H1 (cell line): Measurements from ENCODE around the gene RRP1. TPM values are rescaled to one million over a fixed set of nuclear protein-coding genes. Genes with fewer than 3 reads are reported as not detected.

Experiments used
- ATF2 ChIP-seq: IDR thresholded peaks from 2 replicates; pipeline ENCODE4 v1.6.1; 2012; ENCODE audit warnings: low read length, inconsistent platforms
- CHD7 ChIP-seq: fragments of 300-600 bp; sonication (generic); IDR thresholded peaks from 2 replicates; pipeline ENCODE4 v1.7.1; 2012; ENCODE audit warnings: low read length, moderate library complexity, mild to moderate bottlenecking, inconsistent platforms; ENCODE audit not compliant: insufficient replicate concordance
- GTF2F1 ChIP-seq: IDR thresholded peaks from 2 replicates; pipeline ENCODE4 v1.6.1; 2012; ENCODE audit warnings: low read depth, low read length, improper control_type of control experiment, borderline replicate concordance
- PHF8 ChIP-seq: fragments of 200-600 bp; sonication (generic); conservative IDR thresholded peaks from 2 replicates; pipeline ENCODE4 v1.7.1; 2012; ENCODE audit warnings: low read depth, mild to moderate bottlenecking, inconsistent platforms, low read length, moderate library complexity
- POLR2AphosphoS5 ChIP-seq: IDR thresholded peaks from 2 replicates; pipeline ENCODE4 v1.6.1; 2011; ENCODE audit warnings: low read depth, low read length
- RNF2 ChIP-seq: fragments of 200-900, 300-1000 bp; sonication (generic); IDR thresholded peaks from 2 replicates; pipeline ENCODE4 v1.7.1; 2016; ENCODE audit warnings: borderline replicate concordance, low read depth, mild to moderate bottlenecking, antibody characterized with exemption, low read length; ENCODE audit not compliant: poor library complexity, severe bottlenecking; ENCODE audit errors: missing control alignments
- SP1 ChIP-seq: IDR thresholded peaks from 2 replicates; pipeline ENCODE4 v1.6.1; 2011; ENCODE audit warnings: low read depth, low read length
- SRF ChIP-seq: IDR thresholded peaks from 2 replicates; pipeline ENCODE4 v1.6.1; 2011; ENCODE audit warnings: mild to moderate bottlenecking, low read depth, low read length, moderate library complexity
- TCF12 ChIP-seq: IDR thresholded peaks from 2 replicates; pipeline ENCODE4 v1.6.1; 2011; ENCODE audit warnings: low read depth, mild to moderate bottlenecking, low read length
- ZNF274 ChIP-seq: IDR thresholded peaks from 2 replicates; pipeline ENCODE4 v1.7.0; 2012; ENCODE audit warnings: low read length, borderline replicate concordance; ENCODE audit errors: extremely low read depth
- polyA plus RNA-seq, 7 experiments: library from polyadenylated mRNA; depleted of rRNA in 3 of 7; stranded (reverse) in 5 of 7; unstranded in 2 of 7; fragments of >200 nt in 5 of 7; fragments of 200-250 nt in 2 of 7; gene quantifications; 1 replicate in 5 of 7; 2 replicates in 1 of 7; 4 replicates in 1 of 7; pipeline versions ENCODE4 v1.2.1 to v1.2.3, GENCODE V29; 2011 to 2013; ENCODE audit warnings: missing spikeins in 2 of 7, mixed read lengths in 2 of 7
- total RNA-seq: library from RNA; stranded (reverse); fragmentation: NEBNext Ultra II Directional; extraction: Animal tissue kit (Norgen Biotek cat#: 25700); gene quantifications from 2 replicates; pipeline ENCODE4 v1.2.1, GENCODE V29; 2021

RRP1 gene
- total and polyA plus RNA-seq, 2 of the 8 experiments (the other 6 are each of a cell fraction or from before 2014, with no cell fraction given), result 11.6 to 55.2 TPM

GRCh38 chr21:43748622-43749021 lies 40.8 kb upstream of the RRP1 start (continued):
- TF ChIP-seq CHD7 (no peak), SP1 (no peak), SRF (no peak), RNF2 (no peak), POLR2AphosphoS5 (no peak), PHF8 (no peak), ATF2 (no peak), GTF2F1 (no peak), ZNF274 (no peak), TCF12 (no peak)
